GM19025 (cell line): ENCODE measurements around the gene GPR157.
"Not testable (repeated sequence)": the region's sequence is repeated elsewhere in the genome, so short reads cannot be mapped to it uniquely, and the experiment has no call there.

Source experiments
- ATAC-seq: cut with Tn5 transposase; IDR thresholded peaks from one replicate; pipeline ENCODE4 v1.9.1; 2021; ENCODE audit warnings: mild to moderate bottlenecking, low read depth, moderate library complexity; ENCODE audit not compliant: unreplicated experiment

The GPR157 gene

GRCh38 chr1:9120312-9120958 lies 8.5 kb downstream of the GPR157 start:
- ATAC-seq, result no peak

- no peak for ATAC-seq
Observed at GRCh38 chr1:9119745-9120144, 9.2 kb downstream of the GPR157 start.

GRCh38 chr1:9118186-9118585 lies 10.7 kb downstream of the GPR157 start:
- ATAC-seq, result no peak

- ATAC-seq, result no peak
Observed at GRCh38 chr1:9115351-9116205, 13.3 kb downstream of the GPR157 start.

GRCh38 chr1:9112961-9113880 lies 15.7 kb downstream of the GPR157 start:
- no peak for ATAC-seq

GRCh38 chr1:9111957-9112356 lies 16.9 kb downstream of the GPR157 start:
- ATAC-seq, result no peak

GRCh38 chr1:9111357-9111691 lies 17.6 kb downstream of the GPR157 start:
- ATAC-seq, result no peak

- ATAC-seq, result no peak
Observed at GRCh38 chr1:9110669-9111356, 18.1 kb downstream of the GPR157 start.

GRCh38 chr1:9108056-9108665 lies 20.7 kb downstream of the GPR157 start:
- ATAC-seq, result no peak

- ATAC-seq, result no peak
Observed at GRCh38 chr1:9107136-9107535, 21.8 kb downstream of the GPR157 start.

GRCh38 chr1:9106286-9106685 lies 22.6 kb downstream of the GPR157 start:
- no peak for ATAC-seq

- ATAC-seq, result no peak
Observed at GRCh38 chr1:9105336-9105867, 23.5 kb downstream of the GPR157 start.

- ATAC-seq, result no peak
Observed at GRCh38 chr1:9101510-9102146, 27.3 kb downstream of the GPR157 start.

- ATAC-seq, result no peak
Observed at GRCh38 chr1:9100471-9101043, 28.3 kb downstream of the GPR157 start.

- ATAC-seq, result no peak
Observed at GRCh38 chr1:9099555-9099954, 29.3 kb downstream of the GPR157 start.

GRCh38 chr1:9097947-9098705 lies 30.8 kb downstream of the GPR157 start:
- no peak for ATAC-seq

GRCh38 chr1:9095818-9096217 lies 33.1 kb downstream of the GPR157 start:
- no peak for ATAC-seq

- ATAC-seq, result not testable (repeated sequence)
Observed at GRCh38 chr1:9093996-9094595, 34.8 kb downstream of the GPR157 start.
